ENCODE measurements around the gene TTC16. TPM values are rescaled to one million over a fixed set of nuclear protein-coding genes. Genes with fewer than 3 reads are reported as not detected.

The TTC16 gene
- total RNA-seq, 1 donor, result under 0.01 TPM

GRCh38 chr9:127724012-127724411, 8.1 kb downstream of the TTC16 start:
- Histone ChIP-seq H3K27ac (ENCODE audit: low read depth, low read length) (no peak overlapping the region), H3K79me2 (ENCODE audit: insufficient read depth, low read length) (no peaks in the 10 kb centered on the region), H4K20me1 (ENCODE audit: insufficient read depth, low read length) (peaks cover 4% of the 10 kb centered on the region), H3K4me1 (ENCODE audit: insufficient read depth, low read length) (peaks cover 16% of the 10 kb centered on the region), H3K4me3 (ENCODE audit: insufficient read depth, low read length) (no peak overlapping the region), H3K4me2 (ENCODE audit: insufficient read depth, low read length) (no peak overlapping the region), H3K36me3 (ENCODE audit: insufficient read depth, low read length) (no peaks in the 10 kb centered on the region), H3K27me3 (ENCODE audit: insufficient read depth, low read length) (no peaks in the 10 kb centered on the region), H3K9me3 (ENCODE audit: low read depth, low read length) (no peaks in the 10 kb centered on the region), H2AFZ (ENCODE audit: low read length) (peak overlapping the region; percentile 15)
- TF ChIP-seq CTCF (IDR thresholded peaks at IDR 0.05; ENCODE audit: extremely low read depth, low read depth, low read length), result no peak
- no peak for DNase-seq (ENCODE audit: insufficient read length, low spot score, missing footprints)

GRCh38 chr9:127726871-127727270, 11.0 kb downstream of the TTC16 start:
- Histone ChIP-seq H3K36me3 (ENCODE audit: insufficient read depth, low read length) (peaks cover 3% of the 10 kb centered on the region), H3K79me2 (ENCODE audit: insufficient read depth, low read length) (no peaks in the 10 kb centered on the region), H3K4me2 (ENCODE audit: insufficient read depth, low read length) (no peak overlapping the region), H4K20me1 (ENCODE audit: insufficient read depth, low read length) (peaks cover 4% of the 10 kb centered on the region), H3K9me3 (ENCODE audit: low read depth, low read length) (no peaks in the 10 kb centered on the region), H3K27me3 (ENCODE audit: insufficient read depth, low read length) (no peaks in the 10 kb centered on the region), H3K27ac (ENCODE audit: low read depth, low read length) (no peak overlapping the region), H2AFZ (ENCODE audit: low read length) (no peak overlapping the region), H3K4me1 (ENCODE audit: insufficient read depth, low read length) (peaks cover 16% of the 10 kb centered on the region), H3K4me3 (ENCODE audit: insufficient read depth, low read length) (no peak overlapping the region)
- no peak for DNase-seq (ENCODE audit: insufficient read length, low spot score, missing footprints)
- no peak for TF ChIP-seq CTCF (IDR thresholded peaks at IDR 0.05; ENCODE audit: extremely low read depth, low read depth, low read length)

DNA sequence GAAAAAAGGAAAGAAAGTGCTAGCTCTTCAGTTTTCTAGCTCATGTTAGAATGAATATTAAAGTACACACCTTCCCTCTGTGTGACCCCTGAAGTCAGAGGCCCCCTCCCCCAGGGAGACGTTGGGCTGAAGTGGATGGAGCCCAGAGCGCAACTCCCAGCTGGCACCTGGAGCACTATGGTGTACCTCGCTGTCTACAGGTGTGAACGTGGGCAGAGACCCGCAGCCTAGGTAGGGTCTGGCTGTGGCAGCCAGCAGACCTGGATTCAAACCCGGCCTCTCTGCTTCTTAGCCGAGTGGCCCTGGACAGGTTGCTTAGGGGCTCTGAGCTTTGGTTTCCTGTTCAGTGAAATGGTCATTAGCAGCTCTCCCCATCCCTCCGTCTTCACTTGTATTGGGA, 12.9 kb downstream of the TTC16 start:
- H3K4me1 ChIP-seq (ENCODE audit: insufficient read depth, low read length), result peaks cover 8% of the 10 kb centered on the region
- H4K20me1 ChIP-seq (ENCODE audit: insufficient read depth, low read length), result no peaks in the 10 kb centered on the region
- no peaks in the 10 kb centered on the region for H3K9me3 ChIP-seq (ENCODE audit: low read depth, low read length)
- no peaks in the 10 kb centered on the region for H3K79me2 ChIP-seq (ENCODE audit: insufficient read depth, low read length)
- H3K36me3 ChIP-seq (ENCODE audit: insufficient read depth, low read length), result peaks cover 6% of the 10 kb centered on the region
- no peak overlapping the region for H3K27ac ChIP-seq (ENCODE audit: low read depth, low read length)
- H3K4me3 ChIP-seq (ENCODE audit: insufficient read depth, low read length), result no peak overlapping the region
- peak; percentile 73 for DNase-seq (ENCODE audit: insufficient read length, low spot score, missing footprints)
- TF ChIP-seq CTCF (IDR thresholded peaks at IDR 0.05; ENCODE audit: extremely low read depth, low read depth, low read length), result no peak
- no peaks in the 10 kb centered on the region for H3K27me3 ChIP-seq (ENCODE audit: insufficient read depth, low read length)
- H3K4me2 ChIP-seq (ENCODE audit: insufficient read depth, low read length), result no peak overlapping the region
- no peak overlapping the region for H2AFZ ChIP-seq (ENCODE audit: low read length)

DNA sequence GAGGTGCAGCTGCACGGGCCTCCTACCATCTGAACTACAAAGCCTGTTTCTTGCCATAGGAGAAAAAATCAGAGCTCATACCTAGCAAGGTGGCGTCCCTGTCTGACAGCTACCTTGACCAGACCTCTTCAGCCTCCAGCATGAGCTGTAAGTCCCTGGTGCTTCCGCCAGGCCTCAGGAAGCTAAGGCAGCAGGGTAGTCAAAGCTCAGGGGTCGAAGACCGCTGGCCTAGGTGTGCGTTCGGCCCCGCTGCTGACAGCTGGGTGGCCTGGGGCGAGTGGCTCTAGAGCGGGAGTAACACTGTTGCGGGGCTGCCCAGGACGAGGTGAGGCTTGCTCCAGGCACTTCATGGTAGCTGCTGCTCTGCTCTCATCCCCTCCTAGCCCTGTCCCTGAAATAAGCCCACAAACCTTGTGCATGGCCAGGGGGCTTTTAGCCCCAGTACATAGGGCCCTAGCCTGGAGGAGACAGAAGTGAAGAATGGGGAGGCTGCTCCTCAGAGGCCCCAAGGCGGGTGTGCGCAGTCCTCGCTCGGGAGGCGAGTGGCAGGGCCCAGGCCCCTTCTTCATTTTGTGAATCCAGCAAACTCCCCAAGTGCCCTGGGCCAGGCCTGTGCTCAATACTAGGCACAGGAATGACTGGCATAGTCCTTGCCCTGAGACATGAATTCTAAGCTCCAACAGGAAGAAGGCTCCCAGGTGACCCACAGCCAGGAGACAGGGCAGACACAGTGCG, 13.8 kb downstream of the TTC16 start:
- no peak for DNase-seq (ENCODE audit: insufficient read length, low spot score, missing footprints)
- no peaks in the 10 kb centered on the region for H4K20me1 ChIP-seq (ENCODE audit: insufficient read depth, low read length)
- peaks cover 4% of the 10 kb centered on the region for H3K79me2 ChIP-seq (ENCODE audit: insufficient read depth, low read length)
- H3K27ac ChIP-seq (ENCODE audit: low read depth, low read length), result no peak overlapping the region
- no peak overlapping the region for H2AFZ ChIP-seq (ENCODE audit: low read length)
- H3K27me3 ChIP-seq (ENCODE audit: insufficient read depth, low read length), result no peaks in the 10 kb centered on the region
- H3K4me2 ChIP-seq (ENCODE audit: insufficient read depth, low read length), result no peak overlapping the region
- H3K36me3 ChIP-seq (ENCODE audit: insufficient read depth, low read length), result peaks cover 6% of the 10 kb centered on the region
- TF ChIP-seq CTCF (IDR thresholded peaks at IDR 0.05; ENCODE audit: extremely low read depth, low read depth, low read length), result no peak
- peaks cover 6% of the 10 kb centered on the region for H3K4me1 ChIP-seq (ENCODE audit: insufficient read depth, low read length)
- H3K4me3 ChIP-seq (ENCODE audit: insufficient read depth, low read length), result no peak overlapping the region
- H3K9me3 ChIP-seq (ENCODE audit: low read depth, low read length), result no peaks in the 10 kb centered on the region

Data from osteoblast (primary cell).